Measurements from ENCODE around the gene HS3ST3A1. TPM values are rescaled to one million over a fixed set of nuclear protein-coding genes. Genes with fewer than 3 reads are reported as not detected.

Gene HS3ST3A1
- polyA plus RNA-seq, 4 donors, result 0.25 to 0.44 TPM; not detected in 2

DNA sequence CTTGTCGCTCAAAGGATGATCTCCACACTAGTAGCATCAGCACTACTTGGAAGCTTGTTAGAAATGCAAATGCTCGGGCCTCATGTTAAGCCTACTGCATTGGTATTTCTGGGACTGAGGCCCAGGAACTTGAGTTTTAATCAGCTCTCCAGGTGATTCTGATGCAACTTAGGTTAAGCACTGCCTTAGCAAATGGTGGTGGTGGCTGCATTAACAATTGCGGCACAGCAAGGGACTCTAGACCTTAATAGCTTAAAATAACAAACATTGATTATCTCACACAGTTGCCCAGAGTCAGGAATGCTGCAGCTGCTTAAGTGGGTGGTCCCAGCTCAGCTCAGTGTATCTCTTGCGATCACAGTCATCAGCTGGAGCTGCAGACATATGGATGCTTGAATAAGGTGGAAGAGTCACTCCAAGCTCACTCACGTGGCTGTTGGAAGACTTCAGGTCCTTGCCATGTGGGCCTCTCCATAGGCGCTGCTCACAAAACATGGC lies 25.8 kb downstream of the HS3ST3A1 start:
- peaks cover 0 to 6% of the 10 kb centered on the region in 2 donors for H3K9me3 ChIP-seq (ENCODE audit: control insufficient read depth in 2 of 2, insufficient read depth in 1 of 2, low read depth in 1 of 2, low read length in 1 of 2)
- 60 to 64% (median 62%) methylated on average over 6 of the region's 6 CpGs for WGBS, 3 donors
- H3K4me1 ChIP-seq (ENCODE audit: control insufficient read depth in 3 of 3, insufficient read depth in 2 of 3, low read depth in 1 of 3, low read length in 2 of 3), result no peaks in the 10 kb centered on the region
- no peak overlapping the region for H3K4me3 ChIP-seq (ENCODE audit: low read depth in 1 of 3, low read length in 3 of 3)
- FAIRE-seq, result no peak
- DNase-seq, result no peak
- H3K27me3 ChIP-seq (ENCODE audit: control insufficient read depth in 3 of 3, insufficient read depth in 3 of 3, low read length in 3 of 3), result peaks cover 0 to 3% (median 0%) of the 10 kb centered on the region in 3 donors
- no peak overlapping the region for H3K27ac ChIP-seq (ENCODE audit: low read depth in 1 of 3, low read length in 2 of 3)
- no peaks in the 10 kb centered on the region for H3K36me3 ChIP-seq (ENCODE audit: control insufficient read depth in 3 of 3, insufficient read depth in 2 of 3, low read depth in 1 of 3, low read length in 3 of 3)

GRCh38 chr17:13575466-13575865 lies 26.3 kb downstream of the HS3ST3A1 start:
- H3K36me3 ChIP-seq (ENCODE audit: control insufficient read depth in 3 of 3, insufficient read depth in 2 of 3, low read depth in 1 of 3, low read length in 3 of 3), result no peaks in the 10 kb centered on the region
- H3K4me3 ChIP-seq (ENCODE audit: low read depth in 1 of 3, low read length in 3 of 3), result no peak overlapping the region
- H3K9me3 ChIP-seq (ENCODE audit: control insufficient read depth in 2 of 2, insufficient read depth in 1 of 2, low read depth in 1 of 2, low read length in 1 of 2), result peaks cover 0 to 6% of the 10 kb centered on the region in 2 donors
- H3K27me3 ChIP-seq (ENCODE audit: control insufficient read depth in 3 of 3, insufficient read depth in 3 of 3, low read length in 3 of 3), result peaks cover 0 to 3% (median 0%) of the 10 kb centered on the region in 3 donors
- DNase-seq, result no peak
- no peak overlapping the region for H3K27ac ChIP-seq (ENCODE audit: low read depth in 1 of 3, low read length in 2 of 3)
- no peak for FAIRE-seq
- no peaks in the 10 kb centered on the region for H3K4me1 ChIP-seq (ENCODE audit: control insufficient read depth in 3 of 3, insufficient read depth in 2 of 3, low read depth in 1 of 3, low read length in 2 of 3)
- 29 to 75% (median 43%) methylated on average over 2 of the region's 2 CpGs for WGBS, 3 donors

DNA sequence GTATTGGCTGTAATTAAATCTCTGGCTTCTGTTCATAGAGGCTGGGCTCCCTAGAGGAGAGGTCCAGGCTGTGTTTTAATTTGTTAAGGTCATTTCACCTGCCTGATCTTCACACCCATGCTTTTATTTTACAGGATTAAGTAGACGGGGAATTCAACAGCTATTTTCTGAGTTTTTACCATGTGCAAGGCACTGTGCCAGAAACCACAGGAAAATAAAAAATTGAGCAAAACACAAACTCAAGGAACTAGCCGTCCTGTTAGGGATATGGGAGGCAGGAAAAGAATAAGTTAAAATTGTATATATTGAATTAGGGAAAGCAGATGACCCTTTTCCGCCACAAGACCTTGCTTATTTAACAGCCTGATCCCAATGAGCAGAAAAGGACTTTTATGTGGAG lies 29.1 kb downstream of the HS3ST3A1 start:
- Histone ChIP-seq H3K27me3 (ENCODE audit: control insufficient read depth in 3 of 3, insufficient read depth in 3 of 3, low read length in 3 of 3) (peaks cover 0 to 3% (median 0%) of the 10 kb centered on the region in 3 donors), H3K4me1 (ENCODE audit: control insufficient read depth in 3 of 3, insufficient read depth in 2 of 3, low read depth in 1 of 3, low read length in 2 of 3) (no peaks in the 10 kb centered on the region), H3K4me3 (ENCODE audit: low read depth in 1 of 3, low read length in 3 of 3) (no peak overlapping the region), H3K27ac (ENCODE audit: low read depth in 1 of 3, low read length in 2 of 3) (no peak overlapping the region), H3K36me3 (ENCODE audit: control insufficient read depth in 3 of 3, insufficient read depth in 2 of 3, low read depth in 1 of 3, low read length in 3 of 3) (no peaks in the 10 kb centered on the region), H3K9me3 (ENCODE audit: control insufficient read depth in 2 of 2, insufficient read depth in 1 of 2, low read depth in 1 of 2, low read length in 1 of 2) (peaks cover 0 to 6% of the 10 kb centered on the region in 2 donors)
- FAIRE-seq, result no peak
- WGBS, 3 donors, result 54 to 72% (median 59%) methylated on average over 3 of the region's 3 CpGs
- DNase-seq, result no peak

DNA sequence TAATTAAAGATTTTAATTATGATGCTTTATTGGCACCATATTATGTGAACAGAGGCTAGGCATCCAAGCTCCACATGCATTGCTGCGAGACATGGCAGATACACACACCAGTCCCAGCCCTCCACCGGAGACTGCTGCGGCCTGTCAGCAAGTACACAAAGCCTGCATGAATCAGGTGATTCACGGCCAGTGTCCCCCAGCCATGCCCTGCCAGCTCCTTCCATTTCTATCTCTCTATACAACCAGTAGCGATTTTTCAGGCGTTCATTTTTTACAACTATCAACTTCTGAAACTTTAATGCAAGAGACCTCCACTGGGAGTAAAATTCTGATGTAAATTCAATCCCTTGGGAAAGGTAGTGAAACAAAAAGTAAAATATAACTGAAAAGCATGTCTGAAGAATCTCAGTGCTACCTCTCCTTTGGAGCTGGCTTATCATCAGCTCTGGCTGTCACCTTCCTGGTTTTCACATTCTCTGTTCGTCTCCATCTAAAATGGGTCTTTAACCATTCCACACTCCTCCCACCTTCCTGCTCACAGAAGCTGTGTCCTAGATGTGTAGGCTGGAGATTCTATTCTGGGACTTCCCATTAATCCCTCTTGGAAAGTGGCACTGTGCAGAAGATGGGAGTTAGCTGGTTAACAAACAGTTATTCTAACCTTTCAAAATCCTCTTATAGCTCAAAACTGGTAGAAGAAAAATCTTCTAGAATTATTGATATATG lies 32.2 kb downstream of the HS3ST3A1 start:
- Histone ChIP-seq H3K9me3 (ENCODE audit: control insufficient read depth in 2 of 2, insufficient read depth in 1 of 2, low read depth in 1 of 2, low read length in 1 of 2) (no peaks in the 10 kb centered on the region), H3K27me3 (ENCODE audit: control insufficient read depth in 3 of 3, insufficient read depth in 3 of 3, low read length in 3 of 3) (no peaks in the 10 kb centered on the region), H3K4me3 (ENCODE audit: low read depth in 1 of 3, low read length in 3 of 3) (no peak overlapping the region), H3K27ac (ENCODE audit: low read depth in 1 of 3, low read length in 2 of 3) (no peak overlapping the region), H3K36me3 (ENCODE audit: control insufficient read depth in 3 of 3, insufficient read depth in 2 of 3, low read depth in 1 of 3, low read length in 3 of 3) (no peaks in the 10 kb centered on the region), H3K4me1 (ENCODE audit: control insufficient read depth in 3 of 3, insufficient read depth in 2 of 3, low read depth in 1 of 3, low read length in 2 of 3) (no peaks in the 10 kb centered on the region)
- DNase-seq (no peak), FAIRE-seq (no peak)
- WGBS, 3 donors, result 69 to 74% (median 72%) methylated on average over 7 of the region's 7 CpGs

DNA sequence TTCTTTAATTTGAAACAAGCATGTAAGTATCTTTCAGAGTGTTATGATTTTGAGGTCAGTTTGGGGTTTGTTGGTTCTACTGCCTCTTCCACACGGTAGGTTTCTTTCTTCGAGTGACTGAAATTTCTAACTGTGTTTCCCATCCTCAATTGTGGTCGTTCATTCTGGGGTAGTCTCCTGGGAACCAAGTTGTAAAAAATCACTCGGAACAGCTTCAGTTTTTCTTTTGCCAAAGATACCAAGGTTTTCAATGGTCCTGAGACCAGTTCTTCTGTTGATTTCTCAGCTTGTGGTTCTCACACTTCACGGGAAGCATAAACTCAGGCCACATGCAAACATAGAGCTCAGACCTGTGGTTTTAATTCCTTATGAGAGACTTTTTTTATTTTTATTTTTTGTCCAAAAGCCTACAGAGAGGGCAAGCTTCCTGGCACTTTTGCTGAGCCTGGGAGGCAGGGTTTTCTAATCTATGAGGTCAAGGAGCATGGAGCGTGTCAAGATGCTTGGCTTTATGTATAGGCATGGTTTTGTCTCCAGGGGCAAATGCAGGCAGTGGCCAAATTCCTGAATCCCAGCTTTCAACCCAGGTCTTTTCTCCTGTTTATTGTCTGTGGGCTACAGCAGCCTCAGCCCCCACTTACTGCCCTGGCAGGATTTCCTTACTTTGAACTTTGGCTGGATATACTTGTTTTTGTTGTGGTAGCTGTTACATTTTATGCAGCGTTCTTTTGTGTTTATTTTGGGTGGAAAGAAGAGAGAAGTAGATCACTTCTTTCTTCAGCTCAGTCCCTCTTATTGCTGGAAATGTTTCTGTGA lies 32.9 kb downstream of the HS3ST3A1 start:
- H3K27me3 ChIP-seq (ENCODE audit: control insufficient read depth in 3 of 3, insufficient read depth in 3 of 3, low read length in 3 of 3), result no peaks in the 10 kb centered on the region
- FAIRE-seq (no peak), DNase-seq (no peak)
- no peak overlapping the region for H3K4me3 ChIP-seq (ENCODE audit: low read depth in 1 of 3, low read length in 3 of 3)
- no peak overlapping the region for H3K27ac ChIP-seq (ENCODE audit: low read depth in 1 of 3, low read length in 2 of 3)
- WGBS, 3 donors, result 72 to 79% (median 75%) methylated on average over 7 of the region's 7 CpGs
- no peaks in the 10 kb centered on the region for H3K36me3 ChIP-seq (ENCODE audit: control insufficient read depth in 3 of 3, insufficient read depth in 2 of 3, low read depth in 1 of 3, low read length in 3 of 3)
- H3K9me3 ChIP-seq (ENCODE audit: control insufficient read depth in 2 of 2, insufficient read depth in 1 of 2, low read depth in 1 of 2, low read length in 1 of 2), result no peaks in the 10 kb centered on the region
- no peaks in the 10 kb centered on the region for H3K4me1 ChIP-seq (ENCODE audit: control insufficient read depth in 3 of 3, insufficient read depth in 2 of 3, low read depth in 1 of 3, low read length in 2 of 3)

DNA sequence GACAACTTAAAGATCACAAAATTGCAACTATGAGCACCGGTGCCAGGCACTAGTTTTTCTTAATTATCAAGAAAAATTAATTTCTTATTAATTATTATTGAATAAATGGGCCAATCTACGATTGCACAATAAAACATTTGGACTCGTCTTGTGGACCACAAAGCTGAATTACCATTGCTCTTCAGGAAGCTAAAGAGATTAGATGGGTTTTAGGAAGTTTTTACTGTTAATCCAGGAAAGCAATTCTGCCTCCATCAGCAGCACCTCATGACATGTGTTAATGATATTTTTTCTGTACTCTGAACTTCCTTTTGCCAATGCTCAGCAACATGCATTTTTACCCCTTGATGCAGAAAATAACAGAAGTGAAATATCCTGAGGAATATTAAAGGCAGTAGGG lies 37.9 kb downstream of the HS3ST3A1 start:
- WGBS, 3 donors, result 55 to 63% (median 59%) methylated on average over 3 of the region's 3 CpGs
- FAIRE-seq (no peak), DNase-seq (no peak)
- Histone ChIP-seq H3K4me3 (ENCODE audit: low read depth in 1 of 3, low read length in 3 of 3) (no peak overlapping the region), H3K27ac (ENCODE audit: low read depth in 1 of 3, low read length in 2 of 3) (no peak overlapping the region), H3K4me1 (ENCODE audit: control insufficient read depth in 3 of 3, insufficient read depth in 2 of 3, low read depth in 1 of 3, low read length in 2 of 3) (no peaks in the 10 kb centered on the region), H3K27me3 (ENCODE audit: control insufficient read depth in 3 of 3, insufficient read depth in 3 of 3, low read length in 3 of 3) (no peaks in the 10 kb centered on the region), H3K36me3 (ENCODE audit: control insufficient read depth in 3 of 3, insufficient read depth in 2 of 3, low read depth in 1 of 3, low read length in 3 of 3) (no peaks in the 10 kb centered on the region), H3K9me3 (ENCODE audit: control insufficient read depth in 2 of 2, insufficient read depth in 1 of 2, low read depth in 1 of 2, low read length in 1 of 2) (no peaks in the 10 kb centered on the region)

- WGBS, 3 donors, result 72 to 74% (median 72%) methylated on average over 13 of the region's 13 CpGs
Measured at GRCh38 chr17:13562271-13562800, 39.4 kb downstream of the HS3ST3A1 start.

GRCh38 chr17:13561606-13562270 lies 40.0 kb downstream of the HS3ST3A1 start:
- FAIRE-seq (no peak), DNase-seq (no peak)
- Histone ChIP-seq H3K27ac (ENCODE audit: low read depth in 1 of 3, low read length in 2 of 3) (no peak overlapping the region), H3K27me3 (ENCODE audit: control insufficient read depth in 3 of 3, insufficient read depth in 3 of 3, low read length in 3 of 3) (no peaks in the 10 kb centered on the region), H3K9me3 (ENCODE audit: control insufficient read depth in 2 of 2, insufficient read depth in 1 of 2, low read depth in 1 of 2, low read length in 1 of 2) (no peaks in the 10 kb centered on the region), H3K36me3 (ENCODE audit: control insufficient read depth in 3 of 3, insufficient read depth in 2 of 3, low read depth in 1 of 3, low read length in 3 of 3) (no peaks in the 10 kb centered on the region), H3K4me3 (ENCODE audit: low read depth in 1 of 3, low read length in 3 of 3) (no peak overlapping the region), H3K4me1 (ENCODE audit: control insufficient read depth in 3 of 3, insufficient read depth in 2 of 3, low read depth in 1 of 3, low read length in 2 of 3) (no peaks in the 10 kb centered on the region)
- 85 to 91% (median 88%) methylated on average over 14 of the region's 14 CpGs for WGBS, 3 donors

More at GRCh38 chr17:13562271-13562800, 39.4 kb downstream of the HS3ST3A1 start:
- no peaks in the 10 kb centered on the region for H3K27me3 ChIP-seq (ENCODE audit: control insufficient read depth in 3 of 3, insufficient read depth in 3 of 3, low read length in 3 of 3)
- DNase-seq (no peak), FAIRE-seq (no peak)
- no peak overlapping the region for H3K27ac ChIP-seq (ENCODE audit: low read depth in 1 of 3, low read length in 2 of 3)
- no peak overlapping the region for H3K4me3 ChIP-seq (ENCODE audit: low read depth in 1 of 3, low read length in 3 of 3)
- no peaks in the 10 kb centered on the region for H3K36me3 ChIP-seq (ENCODE audit: control insufficient read depth in 3 of 3, insufficient read depth in 2 of 3, low read depth in 1 of 3, low read length in 3 of 3)
- H3K9me3 ChIP-seq (ENCODE audit: control insufficient read depth in 2 of 2, insufficient read depth in 1 of 2, low read depth in 1 of 2, low read length in 1 of 2), result no peaks in the 10 kb centered on the region
- no peaks in the 10 kb centered on the region for H3K4me1 ChIP-seq (ENCODE audit: control insufficient read depth in 3 of 3, insufficient read depth in 2 of 3, low read depth in 1 of 3, low read length in 2 of 3)

Data from small intestine (tissue), 7 donors.